GM19397 (cell line): Measurements from ENCODE around the gene THYN1.
A peak's percentile ranks its signal among the peaks of the same experiment; 100 is the strongest.
"Not testable (repeated sequence)": the region's sequence is repeated elsewhere in the genome, so short reads cannot be mapped to it uniquely, and the experiment has no call there.

Experiments
- ATAC-seq: cut with Tn5 transposase; IDR thresholded peaks from one replicate; pipeline ENCODE4 v1.9.1; 2021; ENCODE audit warnings: mild to moderate bottlenecking, moderate library complexity; ENCODE audit not compliant: unreplicated experiment

THYN1 gene

DNA sequence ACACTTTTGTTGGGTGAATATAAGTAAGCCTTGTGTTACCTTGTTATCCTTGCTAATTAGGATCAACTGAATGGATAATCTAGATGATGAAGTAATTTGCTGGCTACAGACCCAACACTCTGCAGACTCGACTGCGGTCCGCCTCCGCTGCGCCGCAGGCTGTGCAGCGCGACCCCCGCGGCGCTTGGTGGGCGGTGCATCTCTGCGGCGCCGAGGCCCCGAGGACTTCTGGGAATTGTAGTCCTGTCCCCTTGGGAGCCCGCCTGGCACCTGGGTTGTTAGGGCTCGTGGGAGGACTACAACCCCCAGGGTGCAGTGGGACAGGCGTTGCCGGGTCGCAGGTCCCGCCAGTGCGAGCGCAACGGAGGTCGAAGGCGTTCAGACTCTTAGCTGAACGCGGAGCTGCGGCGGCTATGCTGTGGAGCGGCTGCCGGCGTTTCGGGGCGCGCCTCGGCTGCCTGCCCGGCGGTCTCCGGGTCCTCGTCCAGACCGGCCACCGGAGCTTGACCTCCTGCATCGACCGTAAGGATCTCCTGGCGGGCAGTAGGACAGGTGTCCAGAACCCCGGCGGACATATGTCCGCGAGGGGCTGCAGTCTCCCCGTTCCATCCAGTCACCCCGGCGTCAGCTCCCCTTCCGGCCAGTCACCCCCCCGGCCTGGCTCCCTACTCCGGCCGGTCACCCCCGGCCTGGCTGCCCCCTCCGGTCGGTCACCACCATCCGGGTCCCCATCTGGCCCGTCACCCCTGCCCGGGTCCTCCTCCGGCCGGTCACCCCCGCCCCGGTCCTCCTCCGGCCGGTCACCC lies at the start of gene THYN1, which contains the start of gene ACAD8:
Gene THYN1, minus strand, starts transcription at position 165 of the 806 bp plus-strand sequence. CDS start 470 bp downstream, outside the sequence.
Gene ACAD8, plus strand, starts transcription at position 381 of the 806 bp plus-strand sequence. Its CDS starts 33 bp downstream, at position 414.
- ATAC-seq: peak; percentile 99

DNA sequence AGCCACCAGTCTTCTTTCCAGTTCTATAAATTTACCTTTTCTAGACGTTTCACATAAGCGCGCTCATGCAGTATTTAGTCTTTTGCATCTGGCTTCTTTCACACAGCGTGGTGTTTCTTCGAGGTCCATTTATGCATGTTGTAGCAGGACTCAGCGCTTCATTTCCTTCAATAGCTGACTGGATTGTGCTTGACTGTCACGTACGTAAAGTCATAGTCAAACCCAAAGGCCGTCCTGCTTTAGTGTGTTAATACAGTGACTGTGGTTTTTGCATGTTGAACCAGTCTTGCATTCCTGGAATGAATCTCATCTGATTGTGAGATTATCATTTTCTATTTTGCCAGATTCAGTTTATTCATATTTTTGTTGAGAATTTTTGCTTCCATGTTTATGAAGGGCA lies 41.5 kb upstream of the THYN1 start:
- no peak for ATAC-seq

DNA sequence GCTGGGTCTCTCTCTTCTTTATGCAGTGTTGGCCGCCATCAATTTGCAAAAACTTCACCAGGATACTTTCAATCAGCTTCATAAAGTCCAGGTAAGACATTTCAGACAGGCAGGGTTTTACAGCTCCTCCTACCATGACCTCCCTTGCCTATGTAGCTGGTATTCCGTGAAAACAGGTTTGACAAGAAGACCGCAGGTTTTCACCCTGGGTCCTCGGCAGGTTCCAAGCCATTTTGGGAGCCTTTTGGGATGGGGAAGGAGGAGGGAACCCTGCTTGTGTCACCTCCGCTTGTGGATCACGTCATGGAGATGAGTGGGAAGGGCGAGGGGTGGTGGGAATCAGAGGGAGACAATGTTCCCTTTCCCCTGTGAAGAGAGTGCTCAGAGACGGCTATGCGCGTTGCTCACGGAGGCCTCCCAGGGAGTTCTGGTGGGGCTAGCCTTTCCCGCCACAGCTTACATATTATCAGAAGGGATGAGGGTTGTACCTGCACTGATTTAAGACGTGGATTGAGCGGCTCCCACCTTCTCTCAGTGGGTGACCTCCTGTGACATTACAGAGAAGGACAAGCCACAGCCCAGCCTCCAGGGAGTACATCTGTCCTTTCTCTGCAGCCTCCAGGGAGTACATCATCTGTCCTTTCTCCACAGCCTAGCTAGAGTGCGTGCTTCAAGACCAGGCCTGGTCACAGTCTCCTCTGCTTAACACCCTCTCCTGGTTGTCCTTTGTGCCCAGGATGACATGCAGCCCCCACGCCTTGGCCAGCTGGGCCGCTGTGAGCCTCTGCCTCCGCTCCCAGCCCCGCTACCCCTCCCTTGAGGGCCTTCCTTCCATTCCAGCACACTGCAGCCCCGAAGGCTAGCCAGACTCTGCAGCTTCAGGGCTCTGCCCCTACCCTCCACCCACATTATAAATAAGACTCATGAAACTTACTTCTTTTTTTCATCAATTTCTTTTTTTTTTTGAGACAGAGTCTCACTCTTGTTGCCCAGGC lies 40.3 kb upstream of the THYN1 start:
- ATAC-seq: no peak

DNA sequence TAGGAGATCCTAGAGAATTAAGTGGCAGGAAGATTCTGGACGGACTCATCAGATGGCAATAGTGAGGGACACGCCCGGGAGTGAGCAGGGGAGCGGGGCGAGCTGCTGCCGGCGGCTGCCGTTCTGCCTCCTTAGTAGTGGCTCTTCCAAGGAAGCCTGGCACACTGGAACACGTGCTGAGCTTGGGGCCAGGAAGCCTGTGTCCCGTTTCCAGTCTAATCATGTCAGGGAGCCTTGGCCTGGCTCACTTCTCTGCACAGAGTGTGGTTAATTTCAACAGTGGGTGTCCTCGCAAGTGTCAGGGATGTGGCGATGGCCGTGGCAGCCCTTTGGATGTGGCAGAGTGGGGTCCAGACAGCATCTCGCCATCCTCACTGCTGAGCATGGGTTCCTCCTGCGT lies 39.5 kb upstream of the THYN1 start:
- no peak for ATAC-seq

DNA sequence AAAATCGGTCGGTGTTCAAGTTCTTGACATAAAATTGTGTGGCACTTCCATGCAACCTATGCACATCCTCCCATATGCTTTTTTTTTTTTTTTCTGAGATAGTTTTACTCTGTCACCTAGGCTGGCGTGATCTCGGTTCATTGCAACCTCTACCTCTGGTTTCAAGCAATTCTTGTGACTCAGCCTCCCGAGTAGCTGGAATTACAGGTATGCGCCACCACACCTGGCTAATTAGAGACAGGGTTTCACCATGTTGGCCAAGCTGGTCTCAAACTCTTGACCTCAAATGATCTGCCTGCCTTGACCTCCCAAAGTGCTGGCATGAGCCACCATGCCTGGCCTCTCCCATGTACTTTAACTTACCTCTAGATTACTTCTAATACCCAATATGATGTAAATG lies 38.0 kb upstream of the THYN1 start:
- no peak for ATAC-seq

DNA sequence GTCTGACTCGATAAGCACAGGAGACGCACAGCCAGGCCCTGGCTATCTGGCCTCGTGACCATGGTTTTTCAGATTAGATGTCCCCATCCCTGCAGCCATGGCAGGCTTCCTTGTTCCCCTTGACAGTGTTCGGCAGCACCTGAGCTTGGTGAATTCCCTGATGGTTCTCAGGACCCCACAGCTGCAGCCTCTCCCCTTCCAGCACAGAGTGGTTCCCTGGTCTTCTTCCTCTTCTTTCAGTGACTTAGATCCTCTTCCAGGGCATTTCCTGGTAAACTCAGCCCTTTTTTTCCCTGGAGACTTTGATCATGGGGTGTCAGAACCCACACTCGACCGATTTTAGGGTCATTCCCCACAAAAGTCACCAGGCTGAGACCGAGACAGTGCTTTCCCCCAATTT lies 37.5 kb upstream of the THYN1 start:
- ATAC-seq: no peak

DNA sequence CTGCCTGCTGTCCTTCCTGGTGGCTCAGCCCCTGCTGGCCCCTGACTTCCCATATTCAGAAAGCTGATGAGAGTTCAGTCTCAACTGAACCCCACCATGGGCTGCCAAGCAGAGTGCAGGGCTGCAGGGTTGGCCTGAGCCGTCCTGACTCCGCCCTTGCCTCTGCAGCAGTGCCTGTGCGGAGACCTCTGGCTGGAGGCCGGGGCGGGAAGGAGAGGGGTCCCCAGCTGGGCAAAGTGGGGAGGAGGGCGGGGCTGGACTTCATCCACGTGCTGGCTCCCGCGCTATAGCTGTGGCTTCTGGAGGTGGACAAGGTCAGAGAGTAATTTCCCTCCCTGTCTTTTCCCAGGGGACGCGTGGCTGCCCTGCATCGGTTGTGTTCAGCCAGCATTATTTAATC lies 36.6 kb upstream of the THYN1 start:
- ATAC-seq: no peak

DNA sequence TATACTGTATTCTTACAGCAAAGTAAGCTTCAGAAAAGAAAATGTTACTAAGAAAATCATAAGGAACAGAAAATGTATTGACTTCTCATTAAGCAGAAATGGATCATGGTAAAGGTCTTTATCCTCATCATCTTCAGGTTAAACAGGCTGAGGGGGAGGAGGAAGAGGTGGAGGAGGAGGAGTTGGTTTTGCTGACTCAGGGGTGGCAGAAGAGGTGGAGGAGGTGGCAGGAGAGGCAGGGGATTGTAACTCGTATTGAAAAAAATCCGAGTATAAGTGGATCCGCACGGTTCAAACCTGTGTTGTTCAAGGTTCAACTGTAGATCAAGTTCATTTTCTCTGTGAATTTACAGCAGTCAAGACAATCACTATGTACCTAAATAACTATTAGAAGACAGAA lies 36.0 kb upstream of the THYN1 start:
- no peak for ATAC-seq

DNA sequence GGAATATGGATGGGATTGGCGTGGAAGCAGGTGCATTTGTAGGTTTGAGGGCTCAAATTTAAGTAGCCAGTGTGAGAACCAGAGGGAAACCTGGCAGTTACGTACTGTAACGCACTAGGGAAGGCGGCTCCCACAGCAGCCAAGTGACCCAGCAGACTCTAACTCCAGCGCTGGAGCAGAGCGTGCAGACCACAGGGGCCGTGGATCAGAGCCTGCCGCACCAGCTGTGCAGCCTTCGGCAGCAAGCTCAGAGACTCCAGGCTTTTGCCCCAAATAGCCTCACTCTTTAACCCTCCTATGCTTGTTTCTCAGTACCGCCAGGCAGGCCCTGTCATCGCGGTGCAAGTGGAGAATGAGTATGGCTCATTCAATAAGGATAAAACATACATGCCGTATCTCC lies 35.3 kb upstream of the THYN1 start:
- ATAC-seq: no peak

DNA sequence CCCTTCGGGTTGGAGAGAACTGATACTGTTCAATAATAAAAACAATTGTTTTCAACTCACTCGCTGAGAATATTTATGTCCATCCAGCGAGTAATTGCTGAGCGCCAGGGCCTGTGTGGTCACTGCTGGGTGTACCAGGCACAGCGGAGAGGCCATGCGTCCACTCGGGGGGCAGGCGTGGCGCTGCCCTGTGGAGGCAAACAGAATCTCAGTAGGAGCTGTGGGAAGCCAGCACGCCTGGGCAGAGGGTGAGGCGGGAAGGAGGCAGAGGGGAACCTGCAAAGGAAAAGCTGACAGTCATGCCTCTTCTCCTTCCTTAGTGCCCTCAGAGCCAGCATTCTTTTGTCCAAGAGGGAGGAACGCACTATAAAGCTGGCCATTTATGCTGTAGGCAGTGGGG lies 34.4 kb upstream of the THYN1 start:
- no peak for ATAC-seq

DNA sequence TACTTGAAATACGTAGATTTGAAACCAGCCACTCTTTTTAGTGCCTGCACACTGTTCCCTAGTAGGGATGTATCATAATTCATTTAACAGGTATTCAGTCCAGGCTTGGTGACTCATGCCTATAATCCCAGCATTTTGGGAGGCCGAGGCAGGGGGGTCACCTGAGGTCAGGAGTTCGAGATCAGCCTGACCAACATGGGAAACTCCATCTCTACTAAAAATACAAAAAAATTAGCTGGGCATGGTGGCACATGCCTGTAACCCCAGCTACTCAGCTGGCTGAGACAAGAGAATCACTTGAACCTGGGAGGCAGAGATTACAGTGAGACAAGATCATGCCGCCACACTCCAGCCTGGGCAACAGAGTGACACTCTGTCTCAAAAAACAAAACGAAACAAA lies 31.2 kb upstream of the THYN1 start:
- not testable (repeated sequence) for ATAC-seq

DNA sequence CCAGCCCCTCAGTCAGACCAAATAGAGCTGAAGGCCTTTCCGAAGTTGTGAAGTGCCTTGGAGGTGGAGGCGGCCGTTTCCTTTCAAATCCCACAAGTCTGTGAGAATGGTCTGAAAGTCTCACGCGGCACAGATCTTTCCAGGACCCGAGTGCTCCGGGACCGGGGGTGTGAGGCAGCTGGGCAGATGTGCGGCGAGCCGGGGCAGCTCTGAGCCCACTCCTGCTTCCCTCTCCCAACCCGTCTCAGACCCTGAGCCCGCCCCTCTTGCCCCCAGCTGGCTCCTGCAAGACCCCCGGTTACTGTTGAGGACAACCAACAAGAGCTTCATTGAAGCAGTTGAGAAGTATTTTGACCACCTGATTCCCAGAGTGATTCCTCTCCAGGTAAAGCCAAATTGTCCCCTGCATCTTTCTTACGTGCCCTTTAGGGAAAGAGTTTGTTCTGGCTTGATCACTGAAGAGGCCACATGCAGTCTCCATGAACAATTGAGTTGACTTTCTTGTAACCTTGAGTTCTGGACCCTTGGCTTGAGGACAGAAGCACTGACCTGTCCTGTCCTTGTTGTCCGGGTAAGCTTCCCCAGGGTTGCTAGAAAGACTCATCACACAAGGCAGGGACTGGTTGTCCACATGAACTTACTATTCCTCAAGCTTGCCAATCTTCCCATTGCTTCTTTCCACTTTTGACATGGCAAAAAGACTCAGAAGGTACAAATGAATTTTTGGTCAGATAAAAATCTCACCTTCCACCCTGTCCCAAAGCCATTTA lies 30.5 kb upstream of the THYN1 start:
- ATAC-seq: no peak

DNA sequence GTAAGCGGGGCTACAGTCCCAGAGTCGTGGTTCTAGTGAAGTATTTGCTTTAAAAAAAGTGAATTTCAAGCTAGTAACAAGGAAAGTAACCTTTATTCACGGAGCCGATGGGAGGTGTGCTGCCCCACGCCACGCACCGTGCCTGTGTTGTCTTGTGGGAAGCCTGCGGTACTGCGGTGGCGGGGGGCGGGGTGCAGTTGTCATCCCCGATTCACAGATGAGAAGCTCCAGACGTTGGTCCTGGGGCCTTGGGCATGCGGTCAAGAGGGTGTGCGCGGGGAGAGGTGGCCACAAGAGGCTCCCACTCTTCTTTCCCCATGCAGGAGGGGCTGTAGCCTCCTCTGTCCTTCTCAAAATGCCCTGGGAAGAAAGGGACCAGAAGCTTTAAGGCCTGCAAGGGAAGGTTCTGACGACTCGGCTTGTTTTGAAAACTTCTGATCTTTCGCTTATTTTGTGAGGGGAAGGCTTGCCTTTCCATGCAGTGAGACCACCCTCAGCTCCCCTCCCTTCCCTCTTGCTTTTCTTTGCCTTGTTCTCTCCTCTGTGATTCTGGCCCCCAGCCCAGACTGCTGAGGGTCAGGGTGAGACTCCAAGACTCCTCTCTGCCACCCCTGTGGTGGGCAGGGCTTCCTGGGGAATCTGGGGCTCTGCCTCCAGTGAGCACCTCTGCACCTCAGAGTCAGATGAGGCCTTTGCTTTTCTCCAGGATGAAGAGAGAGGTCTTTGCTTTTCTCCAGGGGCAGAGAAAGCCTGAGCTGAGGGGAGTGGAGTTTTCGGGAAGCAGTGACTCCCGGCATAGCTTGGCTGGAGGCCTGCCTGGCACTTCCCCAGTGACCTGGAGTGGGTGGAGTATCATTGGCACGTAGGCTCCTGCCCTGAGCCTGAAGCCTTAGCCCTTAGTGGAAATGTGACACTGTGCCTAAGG lies 29.2 kb upstream of the THYN1 start:
- no peak for ATAC-seq

DNA sequence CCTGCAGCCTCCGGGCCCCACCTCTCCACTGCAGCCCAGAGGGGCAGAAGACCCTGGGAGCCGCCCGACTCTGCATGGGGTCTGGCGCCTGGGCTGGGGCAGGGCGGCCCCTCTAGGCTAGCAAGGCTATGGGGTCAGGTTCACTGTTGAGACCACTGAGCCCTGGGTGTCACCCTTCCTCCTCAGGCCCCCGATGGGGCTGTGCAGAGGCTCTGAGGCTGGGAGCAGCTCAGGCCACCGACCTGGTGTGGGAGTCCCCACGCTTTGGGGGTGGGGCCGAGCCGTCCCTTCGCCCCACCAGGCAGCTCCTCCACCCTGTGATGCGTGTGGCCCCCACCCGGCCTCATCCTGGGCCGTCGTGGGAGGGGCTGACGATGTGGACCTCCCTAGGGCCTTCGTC lies 28.5 kb upstream of the THYN1 start:
- not testable (repeated sequence) for ATAC-seq

DNA sequence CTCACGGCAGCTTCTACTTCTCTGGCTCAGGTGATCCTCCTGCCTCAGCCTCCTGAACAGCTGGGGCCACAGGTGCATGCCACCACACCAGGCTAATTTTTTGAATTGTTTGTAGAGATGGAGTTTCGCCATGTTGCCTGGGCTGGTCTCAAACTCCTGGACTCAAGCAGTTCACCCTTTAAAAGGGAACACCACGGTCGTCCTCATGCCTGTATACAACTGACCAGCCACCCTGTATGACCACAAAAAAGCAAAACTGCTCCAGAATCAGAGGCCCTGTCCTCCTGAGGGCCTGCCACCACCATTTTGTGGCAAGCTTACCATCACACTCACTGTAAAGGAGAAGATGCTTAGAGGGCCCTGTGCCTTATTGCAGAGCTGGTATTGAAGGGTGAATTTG lies 25.2 kb upstream of the THYN1 start:
- ATAC-seq: no peak

DNA sequence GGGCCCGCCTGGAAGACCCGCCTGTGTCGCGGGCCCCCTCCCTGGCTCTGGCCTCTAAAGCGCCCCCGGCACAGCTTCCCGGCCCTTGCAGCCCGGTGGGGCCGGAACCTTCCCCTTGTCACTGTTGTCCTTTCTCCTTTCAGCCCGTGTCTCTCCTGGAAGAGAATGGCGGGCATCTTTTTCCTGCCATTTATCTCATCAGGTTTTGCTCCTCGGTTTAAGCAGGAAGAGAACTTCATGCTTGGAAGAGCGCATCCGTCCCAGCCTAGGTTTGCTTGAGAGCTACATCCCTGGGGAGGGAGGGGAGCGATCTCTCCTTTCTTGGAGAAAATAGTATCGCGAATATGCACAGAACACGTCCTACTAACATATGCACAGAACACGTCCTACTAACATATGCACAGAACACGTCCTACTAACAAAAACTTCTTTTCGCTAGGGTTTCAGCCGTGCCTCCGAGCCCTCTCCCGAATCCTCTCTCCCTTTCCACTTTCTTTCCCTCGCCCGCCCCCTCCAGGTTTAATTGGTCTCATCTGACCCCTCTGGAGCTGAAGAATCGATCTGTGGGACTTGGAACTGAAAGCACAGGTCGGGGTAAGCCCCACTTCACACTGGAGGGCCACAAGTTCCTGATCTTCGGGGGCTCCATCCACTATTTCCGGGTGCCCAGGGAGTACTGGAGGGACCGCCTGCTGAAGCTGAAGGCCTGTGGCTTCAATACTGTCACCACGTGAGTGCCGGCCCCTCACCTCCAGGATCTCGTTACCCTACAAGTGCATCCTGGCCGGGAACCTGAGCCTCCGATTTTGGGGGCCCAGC lies 24.2 kb upstream of the THYN1 start:
- no peak for ATAC-seq

DNA sequence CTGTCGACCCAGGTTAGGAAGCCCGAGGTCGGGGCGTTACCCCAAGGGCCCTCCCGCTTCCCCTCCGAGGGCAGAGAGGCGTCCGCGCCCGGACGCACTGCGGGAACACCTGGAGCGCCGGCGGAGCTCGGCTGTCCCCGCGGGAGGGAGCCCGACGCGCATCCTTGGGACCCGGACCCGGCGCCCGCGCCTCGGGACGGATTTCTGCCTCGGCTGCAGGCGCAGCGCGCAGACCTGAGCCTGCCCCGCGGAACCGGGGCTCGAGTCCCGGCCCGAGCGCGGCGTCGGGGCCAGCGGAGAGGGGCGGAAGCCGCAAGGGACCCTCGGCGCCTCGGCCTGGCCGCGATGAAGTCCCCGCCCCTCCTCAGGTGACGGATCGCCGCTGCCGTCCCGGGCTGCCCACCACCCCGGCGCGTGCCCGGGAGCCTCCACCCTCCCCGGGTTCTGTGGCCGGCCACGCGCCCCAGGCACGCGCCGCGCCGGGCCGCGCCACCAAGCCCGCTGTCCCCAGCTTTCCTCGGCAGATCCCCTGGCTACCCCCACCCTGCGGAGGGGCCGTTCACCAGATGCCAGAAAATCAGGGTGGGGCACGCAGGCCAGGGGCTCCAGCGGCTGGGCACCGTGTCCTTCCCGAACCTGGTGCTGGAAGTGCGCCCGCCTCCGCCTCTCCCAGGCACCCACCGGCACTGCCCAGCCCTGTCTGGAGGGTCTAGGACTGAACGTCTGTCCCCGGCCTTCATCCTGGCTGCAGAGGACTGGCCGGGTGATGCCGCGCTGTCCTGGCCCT lies 23.4 kb upstream of the THYN1 start:
- no peak for ATAC-seq
